ENCODE data around the gene PAF1.
"Not testable (repeated sequence)": the region's sequence is repeated elsewhere in the genome, so short reads cannot be mapped to it uniquely, and the experiment has no call there.

PAF1 gene

DNA sequence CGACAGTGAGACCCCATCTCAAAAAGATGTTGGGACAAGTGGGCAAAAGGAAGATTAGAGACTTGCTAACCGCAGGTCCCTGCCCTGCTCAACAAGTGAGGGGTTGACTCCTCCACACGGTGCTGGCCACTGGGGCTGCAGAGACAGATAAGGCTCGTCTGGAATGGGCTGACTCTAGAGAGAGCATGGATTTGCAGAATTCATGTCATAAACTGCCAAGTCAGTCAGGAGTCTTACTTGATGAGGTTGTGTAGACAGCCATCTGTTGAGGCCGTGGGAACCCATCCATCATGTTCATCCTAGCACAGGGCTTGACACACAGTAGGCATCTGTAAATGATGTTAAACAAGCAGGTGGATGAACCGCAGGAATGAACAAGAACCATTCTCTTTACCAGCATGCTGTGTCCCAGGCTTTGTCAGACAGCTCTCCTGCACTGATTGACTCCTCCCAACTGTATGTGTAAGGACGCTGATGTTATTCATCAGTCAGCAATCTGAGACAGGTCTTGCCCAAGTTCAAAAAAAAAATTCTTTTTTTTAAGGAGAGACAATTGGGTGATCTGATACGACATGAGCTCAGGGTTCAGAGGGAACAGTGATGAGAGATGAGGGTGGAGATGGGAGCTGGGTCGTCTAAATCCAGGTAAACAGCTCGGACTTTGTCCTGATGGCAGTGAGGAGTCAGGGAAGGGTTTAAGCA, 8.8 kb downstream of the PAF1 start:
- no peak for DNase-seq (ENCODE audit: low spot score)

- DNase-seq (ENCODE audit: low spot score) = no peak
These were observed 10.1 kb downstream of the PAF1 start for GRCh38 chr19:39380521-39381502.

DNA sequence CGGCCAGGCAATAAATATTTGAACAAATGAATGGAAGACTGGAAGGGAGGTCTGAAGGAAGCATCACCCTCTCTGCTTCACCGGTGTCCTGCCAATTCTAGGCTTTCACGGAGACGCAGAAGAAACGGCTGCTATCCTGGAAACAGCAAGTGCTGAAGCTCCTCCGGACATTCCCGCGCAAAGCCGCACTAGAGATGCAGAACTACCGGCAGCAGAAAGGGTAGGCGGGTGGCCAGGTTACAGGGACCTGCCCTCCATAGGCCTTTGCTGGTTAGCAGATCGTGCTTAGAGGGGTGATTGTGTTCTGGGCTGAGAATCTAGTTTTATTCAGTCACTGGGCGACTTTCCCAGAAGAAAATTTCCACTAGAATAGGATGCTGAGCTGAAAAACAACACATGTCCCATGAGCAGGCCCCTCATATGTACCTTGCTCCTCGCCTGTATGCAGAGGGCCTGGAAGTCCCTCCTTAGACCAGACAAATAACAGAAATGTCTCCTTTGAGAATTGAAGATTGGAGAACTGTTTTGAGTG, 11.0 kb downstream of the PAF1 start:
- DNase-seq (ENCODE audit: low spot score) = no peak

- DNase-seq (ENCODE audit: low spot score) = not testable (repeated sequence)
These were observed 11.5 kb downstream of the PAF1 start for GRCh38 chr19:39379366-39379765.

DNA sequence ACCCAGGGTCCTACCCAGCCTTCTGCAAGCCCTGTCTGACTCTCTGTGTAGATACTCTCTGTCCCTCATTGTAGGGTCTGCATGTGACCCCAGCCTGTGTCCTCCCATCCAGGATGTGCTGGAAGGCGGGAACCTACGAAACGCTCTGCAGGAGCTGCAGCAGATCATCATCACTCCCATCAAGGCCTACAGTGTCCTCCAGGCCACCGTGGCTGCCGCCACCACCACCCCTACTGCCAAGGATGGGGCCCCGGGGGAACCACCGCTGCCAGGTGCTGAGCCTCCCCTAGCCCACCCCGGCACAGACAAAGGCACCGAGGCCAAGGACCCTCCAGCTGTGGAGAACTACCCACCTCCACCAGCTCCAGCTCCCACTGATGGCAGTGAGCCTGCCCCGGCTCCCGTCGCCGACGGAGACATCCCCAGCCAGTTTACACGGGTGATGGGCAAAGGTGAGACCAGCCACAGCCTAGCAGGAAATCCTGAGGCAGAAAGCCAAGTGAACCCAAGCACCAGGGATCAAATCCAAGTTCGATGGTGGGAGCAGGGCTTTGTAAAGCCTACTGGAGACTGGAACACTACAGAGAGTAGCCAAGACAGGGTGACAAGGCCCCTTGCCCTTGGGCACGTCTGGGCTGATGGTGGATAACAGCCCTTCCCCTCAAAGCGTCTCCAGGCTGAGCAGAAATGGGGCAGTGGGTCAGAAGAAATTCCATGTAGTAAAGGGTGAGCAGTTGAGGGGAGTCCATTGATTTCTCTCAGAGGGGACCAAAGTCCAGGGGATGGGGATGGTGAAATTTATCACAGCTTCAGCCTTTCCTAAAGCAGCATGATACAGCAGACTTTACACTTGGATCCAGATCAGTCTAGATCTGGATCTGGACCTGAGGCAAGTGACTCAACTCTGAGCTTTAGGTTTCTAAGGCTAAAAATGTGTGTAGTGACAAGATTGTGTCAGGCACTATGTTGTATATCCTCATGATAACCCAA, 13.2 kb downstream of the PAF1 start:
- no peak for DNase-seq (ENCODE audit: low spot score)

- DNase-seq (ENCODE audit: low spot score) = no peak
These were observed 15.0 kb downstream of the PAF1 start for GRCh38 chr19:39375929-39376328.

- DNase-seq (ENCODE audit: low spot score) = no peak
These were observed 18.0 kb downstream of the PAF1 start for GRCh38 chr19:39372941-39373340.

DNA sequence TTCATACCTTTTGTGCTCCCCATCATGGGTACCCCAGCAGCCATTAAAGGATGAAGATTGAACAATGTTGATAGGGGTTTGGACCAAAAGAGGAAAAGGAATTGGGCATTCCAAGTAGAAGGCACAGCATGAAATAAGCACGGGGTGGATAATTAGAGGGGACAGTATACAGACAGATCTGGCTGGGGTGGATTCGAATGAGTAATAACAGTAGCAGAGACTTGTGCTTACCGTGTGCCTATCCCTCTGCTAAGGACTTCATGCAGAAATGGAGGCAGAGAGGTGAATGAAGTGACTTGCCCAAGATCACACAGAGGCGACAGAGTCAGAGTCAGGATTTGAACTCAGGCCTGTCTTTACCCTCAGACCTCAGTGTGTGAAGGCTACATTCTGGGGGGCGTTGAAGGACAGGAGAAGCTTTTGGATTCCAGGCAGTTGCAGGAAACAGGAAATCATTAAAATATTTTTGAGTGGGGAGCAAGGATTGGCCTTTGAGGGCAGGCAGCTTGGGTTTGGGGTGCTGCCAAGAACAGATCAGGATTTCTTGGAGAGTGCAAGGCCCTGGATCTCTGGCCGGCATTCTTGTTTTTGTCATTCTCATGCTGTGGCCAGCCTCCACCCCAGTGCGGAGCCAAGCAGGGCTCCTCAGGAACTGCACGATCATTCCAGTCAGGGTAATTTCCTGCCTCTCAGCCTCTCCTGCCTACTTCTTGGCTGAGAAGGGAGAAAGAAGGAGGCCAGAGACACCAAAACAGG, 18.7 kb downstream of the PAF1 start:
- DNase-seq (ENCODE audit: low spot score) = peak; percentile 75

DNA sequence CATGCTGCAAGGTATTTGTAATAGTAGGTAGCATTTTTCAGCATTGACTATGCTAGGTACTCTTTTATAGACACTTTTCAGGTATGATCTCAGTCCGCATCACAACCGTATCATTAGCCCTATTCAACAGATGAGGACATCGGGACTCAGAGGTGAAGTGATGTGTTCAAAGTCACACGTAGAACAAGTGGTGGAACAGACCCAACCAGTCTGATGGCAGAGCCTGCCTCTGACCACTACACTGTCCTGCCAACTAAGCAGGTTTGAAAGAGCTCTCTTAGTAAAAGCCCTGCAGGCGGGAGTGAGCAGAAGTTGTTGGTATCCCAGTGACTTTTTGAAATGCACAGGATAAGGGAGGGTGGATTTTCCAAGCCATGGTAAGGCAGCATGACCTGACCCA, 20.2 kb downstream of the PAF1 start:
- no peak for DNase-seq (ENCODE audit: low spot score)

DNA sequence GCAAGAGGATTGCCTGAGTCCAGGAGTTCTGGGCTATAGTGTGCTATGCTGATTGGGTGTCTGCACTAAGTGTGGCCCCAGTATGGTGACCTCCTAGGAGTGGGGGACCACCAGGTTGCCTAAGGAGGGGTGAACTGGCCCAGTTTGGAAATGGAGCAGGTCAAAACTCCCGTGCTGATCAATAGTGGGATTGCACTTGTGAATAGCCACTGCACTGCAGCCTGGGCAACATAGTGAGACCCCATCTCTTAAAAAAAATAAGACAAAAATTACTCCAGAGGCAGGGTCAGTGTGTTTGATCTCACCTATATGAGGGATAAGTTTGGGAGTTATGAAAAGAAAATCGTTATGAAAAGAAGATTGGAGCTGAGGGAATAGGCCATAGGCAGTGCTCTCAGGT, 21.7 kb downstream of the PAF1 start:
- DNase-seq (ENCODE audit: low spot score) = no peak

- no peak for DNase-seq (ENCODE audit: low spot score)
These were observed 25.4 kb downstream of the PAF1 start for GRCh38 chr19:39365531-39365930.

DNA sequence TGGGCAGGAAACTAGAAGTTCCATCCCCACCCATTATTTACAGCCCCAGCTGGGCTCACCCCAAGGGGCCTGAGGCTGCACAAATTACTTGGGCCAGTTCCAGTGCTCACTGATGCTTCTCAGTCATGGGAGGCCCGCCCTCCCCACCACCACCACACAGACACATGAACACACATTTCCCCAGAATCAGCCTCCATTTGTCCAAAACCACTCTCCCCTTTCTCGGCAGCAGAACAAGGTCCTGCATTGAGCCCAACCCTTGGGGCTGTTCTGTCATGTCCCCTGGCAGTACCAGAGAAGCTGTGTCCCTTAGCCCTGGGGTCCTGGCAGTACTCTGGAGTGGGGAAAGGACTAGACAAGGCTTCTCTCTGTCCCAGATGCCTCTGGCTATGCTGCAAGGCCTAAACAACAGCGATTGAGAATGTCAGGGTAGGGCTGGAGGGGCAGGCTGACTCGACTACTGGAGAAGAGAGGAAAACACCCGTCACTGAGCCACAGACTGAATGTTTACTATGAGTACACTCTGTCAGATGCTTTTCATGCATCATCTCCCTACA, 26.9 kb downstream of the PAF1 start:
- peak; percentile 92 for DNase-seq (ENCODE audit: low spot score)

DNA sequence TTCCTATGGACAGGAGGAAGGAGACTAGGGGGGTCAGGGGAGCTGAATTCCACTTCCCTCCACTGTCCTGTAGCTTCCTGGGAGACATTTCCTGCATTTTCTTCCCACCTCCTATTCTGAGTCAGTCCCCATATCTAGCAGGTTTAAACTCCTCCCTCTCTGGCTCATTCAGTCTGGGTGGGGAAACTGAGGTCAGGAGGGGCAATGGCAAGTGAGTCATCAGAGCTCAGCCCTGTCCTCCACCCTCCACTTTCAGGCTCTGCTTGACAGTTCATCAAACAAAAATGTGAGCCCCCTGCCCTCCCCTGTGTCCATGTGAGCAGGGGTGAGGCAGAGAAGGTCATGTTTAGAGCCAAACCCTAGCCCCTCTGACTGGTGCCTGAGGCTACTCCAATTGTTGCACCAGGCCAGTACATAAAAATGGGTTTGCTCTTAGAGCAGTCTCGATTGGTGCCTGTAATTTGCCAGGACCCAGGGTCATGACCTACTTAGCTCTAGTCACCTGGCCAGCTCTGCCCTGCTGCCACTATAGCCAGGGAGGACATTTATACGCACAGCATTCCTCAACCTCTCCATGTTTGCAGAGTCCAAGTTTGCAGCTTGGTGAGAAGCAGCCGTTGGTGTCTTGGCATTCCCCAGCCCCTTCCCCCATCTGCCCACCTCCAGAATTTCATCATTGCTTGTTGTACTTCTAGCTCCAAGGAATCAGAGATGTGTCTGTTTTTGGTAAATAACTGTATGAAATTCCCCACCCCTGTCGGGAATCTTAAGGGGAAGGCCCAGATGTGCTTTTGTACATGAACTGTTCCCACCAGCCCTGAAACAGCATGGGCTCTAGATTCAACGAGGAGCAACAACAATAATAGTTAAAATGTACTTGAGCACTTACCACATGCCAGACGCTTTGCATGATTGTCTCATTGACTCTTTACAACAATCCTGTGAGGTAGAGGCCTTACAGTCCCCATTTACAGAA, 27.9 kb downstream of the PAF1 start:
- DNase-seq (ENCODE audit: low spot score) = no peak

DNA sequence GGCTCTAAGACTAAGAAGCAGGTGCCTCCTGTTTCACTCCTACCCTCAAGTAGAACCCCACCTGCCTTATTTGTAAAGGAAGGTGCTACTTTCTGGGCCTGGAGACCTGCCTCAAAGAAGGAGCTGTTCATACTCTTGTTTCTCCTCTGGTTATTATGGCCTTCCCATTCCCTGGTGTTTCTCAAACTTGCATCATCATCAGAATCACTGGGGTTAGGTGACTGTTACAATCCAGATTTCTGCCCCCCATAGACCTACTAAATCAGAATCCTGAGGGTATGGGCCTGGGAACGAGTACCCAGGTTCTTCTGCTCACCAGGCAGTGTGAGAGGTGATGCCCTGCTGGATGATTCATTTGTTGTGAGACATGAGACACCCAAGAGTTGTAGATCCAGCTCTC, 30.3 kb downstream of the PAF1 start:
- DNase-seq (ENCODE audit: low spot score) = no peak

DNA sequence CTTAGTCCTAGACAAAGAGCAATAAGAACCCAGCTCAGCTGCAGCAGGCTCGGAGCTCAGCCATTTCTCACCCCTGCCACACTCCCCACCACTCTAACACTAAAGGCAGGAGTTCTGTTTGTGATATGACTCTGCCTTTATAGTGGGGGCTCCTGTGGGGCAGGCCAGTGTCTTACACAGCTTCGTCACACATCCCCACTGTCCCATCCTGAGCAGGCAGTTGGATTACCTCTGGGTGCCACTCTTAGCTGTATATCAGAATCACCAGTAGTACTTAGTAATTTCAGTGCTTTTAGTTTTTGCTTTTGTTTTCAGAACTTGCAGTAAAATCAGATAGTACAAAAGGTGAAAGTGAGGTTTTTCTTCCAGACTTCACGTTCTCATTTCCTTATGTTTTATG, 31.9 kb downstream of the PAF1 start:
- no peak for DNase-seq (ENCODE audit: low spot score)

DNA sequence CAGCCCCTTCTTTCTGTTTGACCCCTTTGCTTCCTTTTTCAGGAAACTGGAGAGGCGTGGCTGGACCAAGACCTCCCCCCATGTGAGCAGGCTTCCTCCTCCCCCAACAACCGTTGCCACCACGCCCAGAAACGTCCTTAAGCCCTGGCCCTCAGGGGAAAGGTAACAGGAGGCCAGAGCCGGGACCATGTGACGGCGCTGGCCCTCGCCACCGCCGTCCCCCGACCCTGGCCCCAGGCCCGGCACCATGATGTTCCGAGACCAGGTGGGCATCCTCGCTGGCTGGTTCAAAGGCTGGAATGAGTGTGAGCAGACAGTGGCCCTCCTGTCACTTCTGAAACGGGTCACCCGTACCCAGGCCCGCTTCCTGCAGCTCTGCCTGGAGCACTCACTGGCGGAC, 34.3 kb downstream of the PAF1 start:
- DNase-seq (ENCODE audit: low spot score) = no peak

- no peak for DNase-seq (ENCODE audit: low spot score)
These were observed 34.8 kb downstream of the PAF1 start for GRCh38 chr19:39356073-39356472.

DNA sequence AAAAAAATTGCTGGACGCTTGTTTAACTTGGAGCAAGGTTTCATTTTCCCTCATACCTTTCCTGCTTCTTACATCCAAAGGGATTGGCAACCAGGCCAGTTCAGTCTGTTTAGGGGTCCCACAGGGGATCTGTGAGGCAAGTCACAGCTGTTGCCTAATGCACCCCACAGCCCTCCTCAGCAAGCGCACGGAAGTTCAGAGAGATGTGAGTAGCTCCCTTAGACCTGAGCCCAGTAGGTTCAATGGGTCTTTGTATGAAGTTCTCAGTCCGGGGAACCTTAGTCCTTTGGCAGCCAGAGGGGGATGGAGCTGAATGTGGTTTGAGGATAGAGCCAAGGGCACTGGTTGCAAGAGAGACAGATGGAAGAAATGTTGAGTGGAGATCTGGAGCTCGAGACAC, 35.7 kb downstream of the PAF1 start:
- peak; percentile 57 for DNase-seq (ENCODE audit: low spot score)

Measured in putamen (tissue), 1 donor.